ENCODE results near the gene FALEC.

FALEC gene

GRCh38 chr1:150512846-150513245 lies 2.7 kb upstream of the FALEC start:
- DNase-seq = no peak

- no peak for DNase-seq
Measured at GRCh38 chr1:150513351-150513791, 2.2 kb upstream of the FALEC start.

DNA sequence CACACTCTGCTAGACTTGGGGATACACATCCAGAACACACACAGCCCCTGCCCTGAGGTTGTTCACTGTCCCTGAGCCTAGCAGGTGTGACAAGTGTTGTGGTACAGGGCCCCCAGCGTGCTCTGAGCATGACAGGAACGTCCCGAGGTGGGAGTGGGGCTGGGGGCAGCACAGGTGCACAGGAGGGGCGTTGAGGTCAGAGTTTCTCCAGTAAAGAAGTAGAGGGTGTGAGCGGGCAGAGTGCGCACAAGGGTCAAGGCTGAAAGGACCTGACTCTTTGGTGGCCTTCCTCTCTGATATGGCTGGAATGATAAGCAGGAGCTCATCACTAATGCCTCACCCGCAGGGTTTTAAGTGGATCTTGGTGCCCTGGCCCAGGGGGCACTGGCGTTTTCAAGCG lies 1.3 kb upstream of the FALEC start:
- DNase-seq = no peak

DNA sequence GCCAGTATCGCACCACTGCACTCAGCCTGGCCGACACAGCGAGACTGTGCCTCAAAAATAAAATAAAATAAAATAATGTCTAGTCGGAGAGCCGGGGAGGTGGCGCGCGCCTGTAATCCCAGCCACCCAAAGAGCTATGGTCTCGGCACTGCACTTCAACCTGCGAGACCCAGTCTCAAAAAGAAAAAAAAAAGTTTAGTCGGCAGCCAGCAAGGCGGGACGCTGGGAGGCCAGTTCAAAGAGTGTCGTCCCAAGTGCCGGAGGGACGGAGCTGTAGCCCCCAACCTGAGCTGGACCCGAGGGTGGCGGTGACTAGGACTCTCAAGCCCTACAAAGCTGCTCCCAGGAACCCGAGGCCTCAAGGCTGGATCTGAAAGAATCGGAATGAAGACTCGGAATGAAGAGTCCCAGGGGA lies 632 bp upstream of the FALEC start:
- DNase-seq = no peak

GRCh38 chr1:150516050-150516591 lies 569 bp downstream of the FALEC start:
- DNase-seq = no peak

GRCh38 chr1:150516616-150517015 lies 1.1 kb downstream of the FALEC start:
- no peak for DNase-seq

- DNase-seq = no peak
Measured at GRCh38 chr1:150521196-150521968, 5.8 kb downstream of the FALEC start.

- no peak for DNase-seq
Measured at GRCh38 chr1:150525348-150525747, 9.8 kb downstream of the FALEC start.

DNA sequence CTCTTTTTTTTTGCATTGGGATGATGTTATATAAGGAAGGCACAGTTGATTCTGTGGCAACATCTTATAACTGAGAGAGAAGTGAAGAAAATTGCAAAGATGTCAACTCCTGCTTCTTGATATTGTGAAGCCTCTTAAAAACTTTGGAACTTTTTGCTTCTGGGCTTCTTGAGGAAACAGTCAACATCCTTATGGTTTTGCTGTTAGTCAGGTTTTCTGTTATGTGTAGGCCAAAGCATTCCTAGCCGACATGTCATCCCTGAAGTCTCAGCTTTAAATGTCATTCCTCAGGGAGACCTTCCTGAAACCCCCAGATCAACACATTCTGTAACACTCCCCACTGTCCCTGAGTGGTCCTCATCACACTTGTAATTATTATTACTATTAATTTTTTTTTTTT lies 12.6 kb downstream of the FALEC start:
- DNase-seq = no peak

DNA sequence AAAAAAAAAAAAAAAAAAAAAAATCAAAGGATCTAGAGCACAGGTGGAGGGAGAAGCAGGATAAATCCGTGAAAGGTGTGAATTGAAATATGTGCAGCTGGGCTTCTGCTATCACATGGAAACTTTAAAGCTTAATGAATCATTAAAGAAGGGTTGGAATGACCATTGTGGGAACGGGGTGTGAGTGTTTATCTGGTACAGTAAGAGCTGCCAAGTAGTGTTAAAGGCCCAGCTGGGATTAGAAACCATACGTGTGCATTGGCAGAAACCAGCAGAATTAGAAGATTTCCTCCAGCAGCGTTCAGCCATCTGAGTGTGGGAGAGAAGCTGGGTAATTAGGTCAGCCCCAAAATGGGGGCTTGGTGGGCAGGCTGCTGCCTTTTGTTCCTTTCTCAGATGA lies 13.5 kb downstream of the FALEC start:
- no peak for DNase-seq

DNA sequence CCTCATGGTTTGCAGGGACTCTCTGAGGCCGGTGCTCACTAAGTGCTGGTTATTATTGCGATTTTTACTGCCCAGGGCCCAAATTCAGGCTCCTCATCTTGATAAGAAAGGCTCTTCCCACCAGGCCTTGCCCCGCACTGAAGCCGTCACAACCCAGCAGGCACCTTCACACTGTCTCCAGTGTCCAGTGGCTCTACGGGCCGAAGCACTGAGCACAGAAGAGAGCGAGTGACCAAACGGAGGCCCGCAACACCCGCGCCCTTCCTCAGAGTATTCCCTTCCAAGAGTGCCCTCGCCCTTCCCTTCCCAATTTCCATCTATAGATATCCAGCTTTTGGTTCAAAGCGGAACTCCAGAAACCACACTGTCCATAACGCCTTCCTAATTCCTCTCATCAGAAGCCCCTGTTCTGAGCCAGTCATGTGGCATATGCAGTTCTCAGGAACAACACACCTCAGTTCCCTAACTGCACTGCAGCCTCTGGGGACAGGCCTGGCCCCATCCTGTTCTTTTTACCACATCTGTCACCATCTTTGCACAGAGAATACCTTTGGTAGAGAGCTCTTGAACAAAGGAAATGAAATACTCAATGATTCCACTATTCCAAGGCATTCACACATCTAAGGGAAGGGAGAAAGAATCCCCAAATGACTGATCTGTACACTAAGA lies 15.1 kb downstream of the FALEC start:
- DNase-seq = no peak

- no peak for DNase-seq
Measured at GRCh38 chr1:150532860-150533259, 17.3 kb downstream of the FALEC start.

DNA sequence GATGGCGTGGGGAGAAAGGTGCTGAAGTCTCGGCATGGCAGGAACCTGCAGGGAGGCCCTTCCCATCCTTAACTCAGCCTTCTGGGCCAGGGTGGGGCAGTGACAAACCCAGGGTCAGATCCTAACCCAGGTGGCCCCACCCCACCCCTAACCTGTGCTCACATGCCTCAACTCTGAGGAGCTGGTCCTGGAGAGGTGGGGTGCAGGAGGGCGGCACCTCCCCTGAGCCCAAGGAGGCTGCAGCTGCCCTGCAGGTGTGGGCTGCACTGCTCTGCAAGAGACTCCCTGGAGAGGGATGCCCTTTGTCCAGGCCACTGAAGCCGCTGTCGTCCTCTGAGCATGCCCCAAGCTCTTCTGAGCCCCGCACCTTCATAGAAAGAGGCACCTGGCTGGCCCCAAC lies 18.4 kb downstream of the FALEC start:
- no peak for DNase-seq

GRCh38 chr1:150535511-150536287 lies 20.1 kb downstream of the FALEC start:
- no peak for DNase-seq

DNA sequence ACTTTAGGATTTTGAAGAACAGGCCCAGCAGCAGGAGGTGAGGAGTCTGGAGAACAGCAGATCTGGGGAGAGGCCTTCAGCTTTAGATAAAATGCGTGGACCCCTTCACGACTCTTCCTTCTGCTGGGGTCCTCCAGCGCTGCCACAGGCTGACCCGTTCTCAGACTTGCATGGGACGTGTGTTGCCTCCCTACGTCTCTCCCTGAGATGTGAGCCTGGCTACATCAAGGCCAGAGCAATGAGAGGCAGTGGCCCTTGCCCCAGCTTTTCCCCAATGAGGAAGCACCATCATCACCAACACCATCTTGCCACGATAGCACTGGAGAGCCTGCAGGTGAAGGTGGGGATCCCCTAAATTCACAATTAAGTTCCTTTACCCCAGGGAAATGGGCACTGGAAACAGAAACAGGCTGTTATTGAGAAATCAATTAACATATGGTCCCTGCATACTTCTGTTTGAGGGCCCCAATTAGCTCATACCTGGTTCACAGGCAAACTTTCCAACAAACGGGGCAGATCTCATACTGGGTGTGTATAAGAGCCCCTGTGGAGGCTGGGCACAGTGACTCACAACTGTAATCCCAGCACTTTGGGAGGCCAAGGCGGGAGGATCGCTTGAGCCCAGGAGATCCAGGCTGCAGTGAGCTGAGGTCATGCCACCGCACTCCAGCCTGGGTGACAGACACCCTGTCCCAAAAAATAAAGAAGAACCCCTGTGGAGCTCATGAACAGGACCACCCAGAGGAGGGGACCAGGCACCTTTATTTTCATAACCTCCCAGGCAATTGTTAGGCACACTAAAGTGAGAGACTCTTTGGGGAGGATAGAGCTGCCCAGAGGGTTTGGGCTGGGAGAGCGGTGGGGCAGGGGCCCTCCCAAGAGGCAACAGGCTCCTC lies 21.5 kb downstream of the FALEC start:
- no peak for DNase-seq

- DNase-seq = no peak
Measured at GRCh38 chr1:150537732-150538684, 22.5 kb downstream of the FALEC start.

GRCh38 chr1:150543500-150544143 lies 28.1 kb downstream of the FALEC start:
- DNase-seq = no peak

DNA sequence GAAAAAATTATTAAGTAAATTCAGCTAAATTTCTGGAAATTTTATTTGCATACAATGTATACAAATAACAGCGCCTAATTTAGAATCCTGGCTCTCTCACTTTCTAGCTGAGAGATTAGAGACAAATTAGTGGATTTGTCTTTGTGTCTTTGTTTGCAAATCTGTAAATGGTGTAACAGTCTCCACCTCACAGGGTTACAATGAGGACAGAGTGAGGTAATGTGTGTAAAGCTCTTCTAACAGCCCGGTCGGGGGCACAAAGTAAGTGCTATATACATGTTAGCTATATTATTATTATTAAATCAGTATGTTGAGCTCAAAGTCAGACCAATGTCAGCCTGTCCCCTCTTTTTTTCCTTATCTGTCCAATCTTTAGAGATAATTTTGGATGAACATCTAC lies 28.7 kb downstream of the FALEC start:
- DNase-seq = no peak

GRCh38 chr1:150545486-150546032 lies 30.0 kb downstream of the FALEC start:
- no peak for DNase-seq

- DNase-seq = no peak
Measured at GRCh38 chr1:150546294-150546937, 30.9 kb downstream of the FALEC start.

Data from activated effector memory CD4-positive, alpha-beta T cell treated with Interleukin-2 at 50 U/mL for 16 hours (primary cell).